Mesendoderm (in vitro differentiated cells): Measurements from ENCODE around the gene PGA4.

Experiments used
- DNase-seq: peaks from one replicate; pipeline ENCODE4 v3.0.0; 2013
- H2AK5ac ChIP-seq: 2 replicates; pipeline ENCODE4 v1.6.1; 2013; ENCODE audit warnings: low read length, inconsistent platforms
- H2BK120ac ChIP-seq: 2 replicates; pipeline ENCODE4 v1.6.1; 2013; ENCODE audit warnings: low read depth, mild to moderate bottlenecking, low read length, moderate library complexity, mixed read lengths
- H2BK15ac ChIP-seq: replicated peaks from 2 replicates; pipeline ENCODE4 v1.6.1; 2013; ENCODE audit warnings: low read depth, mild to moderate bottlenecking, moderate library complexity
- H2BK5ac ChIP-seq: 2 replicates; pipeline ENCODE4 v1.6.1; 2013; ENCODE audit warnings: low read length, inconsistent platforms
- H3K18ac ChIP-seq: 2 replicates; pipeline ENCODE4 v1.6.1; 2013; ENCODE audit warnings: mild to moderate bottlenecking, low read length, mixed read lengths
- H3K23ac ChIP-seq: one replicate; pipeline ENCODE4 v1.6.1; 2013; ENCODE audit warnings: low read length
- H3K27ac ChIP-seq: 2 replicates; pipeline ENCODE4 v1.5.1; 2013; ENCODE audit warnings: low read depth, mild to moderate bottlenecking, inconsistent platforms, low read length, moderate library complexity
- H3K27me3 ChIP-seq: 2 replicates; pipeline ENCODE4 v1.6.1; 2013; ENCODE audit warnings: low read length, control low read depth, mild to moderate bottlenecking, inconsistent platforms; ENCODE audit not compliant: insufficient read depth, poor library complexity
- H3K36me3 ChIP-seq: 2 replicates; pipeline ENCODE4 v1.6.1; 2013; ENCODE audit warnings: low read length, inconsistent platforms; ENCODE audit not compliant: control insufficient read depth, insufficient read depth
- H3K4ac ChIP-seq: one replicate; pipeline ENCODE4 v1.6.1; 2013; ENCODE audit warnings: low read depth, mild to moderate bottlenecking, low read length, moderate library complexity
- H3K4me1 ChIP-seq: 2 replicates; pipeline ENCODE4 v1.6.1; 2013; ENCODE audit warnings: low read depth, low read length, inconsistent platforms; ENCODE audit not compliant: control insufficient read depth
- H3K4me2 ChIP-seq: 2 replicates; pipeline ENCODE4 v1.6.1; 2013; ENCODE audit warnings: low read length
- H3K4me3 ChIP-seq: 2 replicates; pipeline ENCODE4 v1.5.1; 2013; ENCODE audit warnings: mild to moderate bottlenecking, low read length
- H3K56ac ChIP-seq: one replicate; pipeline ENCODE4 v1.6.1; 2013; ENCODE audit warnings: low read length
- H3K79me1 ChIP-seq: 2 replicates; pipeline ENCODE4 v1.6.1; 2013; ENCODE audit warnings: low read length, inconsistent platforms
- H3K79me2 ChIP-seq: 2 replicates; pipeline ENCODE4 v1.6.1; 2013; ENCODE audit warnings: mild to moderate bottlenecking, low read length; ENCODE audit not compliant: control insufficient read depth, insufficient read depth
- H3K9ac ChIP-seq: 2 replicates; pipeline ENCODE4 v1.6.1; 2013; ENCODE audit warnings: low read length, inconsistent platforms
- H4K5ac ChIP-seq: one replicate; pipeline ENCODE4 v1.6.1; 2013; ENCODE audit warnings: low read length
- H4K8ac ChIP-seq: one replicate; pipeline ENCODE4 v1.6.1; 2013; ENCODE audit warnings: low read depth, mild to moderate bottlenecking, control low read depth, low read length, moderate library complexity
- WGBS: extraction: QIAGEN DNeasy Blood & Tissue Kit; methylation state at CpG from one replicate; pipeline ENCODE4 v1.1.7; 2013; ENCODE audit warnings: low lambda C conversion rate, missing lambda C conversion rate; ENCODE audit not compliant: insufficient coverage; ENCODE audit errors: extremely low coverage; 5-methylcytosine and 5-hydroxymethylcytosine counted together

PGA4 gene

DNA sequence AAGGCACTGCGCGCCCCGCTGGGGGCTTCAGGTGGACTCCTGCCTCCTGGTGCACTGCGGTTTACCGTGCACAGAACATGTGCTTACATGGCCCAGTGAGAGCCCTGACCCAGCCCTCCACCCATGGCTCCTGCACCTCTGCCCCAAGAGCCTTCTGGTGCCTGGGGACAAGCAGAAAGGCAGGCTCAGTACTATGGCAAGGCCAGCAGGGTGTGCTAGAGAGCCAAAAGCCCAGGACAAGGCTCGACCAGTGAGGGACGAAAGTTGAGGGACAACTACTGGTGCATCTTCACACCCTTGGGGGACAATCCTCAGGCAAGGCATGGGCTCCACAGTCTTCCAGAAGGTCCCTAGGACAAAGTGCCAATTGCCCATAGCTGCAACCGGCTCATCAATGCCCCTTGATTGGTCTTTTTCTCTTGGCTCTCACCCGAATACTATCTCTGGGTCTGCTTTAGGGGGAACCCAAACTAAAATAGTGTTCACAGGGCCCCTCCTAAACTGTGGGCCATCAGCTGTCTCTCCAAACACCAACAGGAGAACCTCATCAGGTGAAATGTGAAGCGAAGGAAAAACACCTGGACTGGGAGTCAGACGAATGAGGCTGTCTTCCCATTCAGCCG is 32.4 kb downstream of the PGA4 start:
- Histone ChIP-seq H3K56ac (no peak overlapping the region), H3K4me2 (no peak overlapping the region), H4K8ac (no peak overlapping the region), H2BK120ac (no peak overlapping the region), H3K4me3 (no peak overlapping the region), H4K5ac (no peak overlapping the region), H3K27me3 (no peaks in the 10 kb centered on the region), H2AK5ac (no peak overlapping the region), H2BK5ac (no peak overlapping the region), H3K9ac (no peak overlapping the region), H2BK15ac (no peak overlapping the region), H3K27ac (no peak overlapping the region), H3K4me1 (no peaks in the 10 kb centered on the region), H3K23ac (no peak overlapping the region), H3K36me3 (no peaks in the 10 kb centered on the region), H3K79me1 (no peaks in the 10 kb centered on the region), H3K18ac (no peak overlapping the region), H3K79me2 (no peaks in the 10 kb centered on the region), H3K4ac (no peak overlapping the region)
- no CpG with 5 or more reads among the region's 12 CpGs for WGBS
- peak; percentile 78 for DNase-seq

DNA sequence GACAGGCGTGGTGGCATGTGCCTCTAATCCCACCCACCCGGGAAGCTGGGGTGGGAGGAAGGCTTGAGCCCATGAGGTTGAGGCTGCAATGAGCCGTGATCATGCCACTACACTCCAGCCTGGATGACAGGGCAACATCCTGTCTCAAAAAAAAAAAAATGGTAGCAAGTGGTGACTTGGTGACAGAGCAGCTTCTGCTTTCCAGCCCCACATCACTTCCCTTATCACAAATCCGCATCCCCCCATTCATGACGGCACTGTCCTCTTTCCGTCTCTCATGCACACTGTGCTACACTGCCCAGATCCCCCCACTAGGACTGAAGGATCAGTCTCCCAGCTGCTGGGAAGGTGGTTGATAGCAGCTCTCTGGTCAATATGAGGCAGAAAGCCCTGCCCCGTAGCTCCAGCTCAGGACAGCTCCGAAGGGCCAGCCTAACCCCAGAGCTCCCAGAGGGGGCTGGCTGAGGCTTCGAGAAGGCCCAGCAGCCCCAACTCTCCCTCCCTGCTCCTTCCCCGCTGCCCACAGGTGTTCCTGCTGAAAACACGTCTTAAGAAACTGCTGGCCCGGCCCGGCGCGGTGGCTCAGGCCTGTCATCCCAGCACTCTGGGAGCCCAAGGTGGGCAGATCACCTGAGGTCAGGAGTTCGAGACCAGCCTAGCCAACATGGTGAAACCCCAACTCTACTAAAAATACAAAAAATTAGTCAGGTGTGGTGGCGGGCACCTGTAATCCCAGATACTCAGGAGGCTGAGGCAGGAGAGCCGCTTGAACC is 34.7 kb downstream of the PGA4 start:
- no peak overlapping the region for H3K9ac ChIP-seq
- no CpG with 5 or more reads among the region's 18 CpGs for WGBS
- H4K5ac ChIP-seq: no peak overlapping the region
- no peak overlapping the region for H2AK5ac ChIP-seq
- H3K79me2 ChIP-seq: no peaks in the 10 kb centered on the region
- H3K18ac ChIP-seq: no peak overlapping the region
- no peak overlapping the region for H3K27ac ChIP-seq
- no peak overlapping the region for H3K56ac ChIP-seq
- H3K4ac ChIP-seq: no peak overlapping the region
- H3K23ac ChIP-seq: no peak overlapping the region
- no peaks in the 10 kb centered on the region for H3K79me1 ChIP-seq
- no peak overlapping the region for H2BK15ac ChIP-seq
- no peak overlapping the region for H2BK5ac ChIP-seq
- no peak overlapping the region for H2BK120ac ChIP-seq
- no peaks in the 10 kb centered on the region for H3K4me1 ChIP-seq
- no peak overlapping the region for H3K4me2 ChIP-seq
- H3K4me3 ChIP-seq: no peak overlapping the region
- DNase-seq: no peak
- no peaks in the 10 kb centered on the region for H3K27me3 ChIP-seq
- no peaks in the 10 kb centered on the region for H3K36me3 ChIP-seq
- H4K8ac ChIP-seq: no peak overlapping the region

DNA sequence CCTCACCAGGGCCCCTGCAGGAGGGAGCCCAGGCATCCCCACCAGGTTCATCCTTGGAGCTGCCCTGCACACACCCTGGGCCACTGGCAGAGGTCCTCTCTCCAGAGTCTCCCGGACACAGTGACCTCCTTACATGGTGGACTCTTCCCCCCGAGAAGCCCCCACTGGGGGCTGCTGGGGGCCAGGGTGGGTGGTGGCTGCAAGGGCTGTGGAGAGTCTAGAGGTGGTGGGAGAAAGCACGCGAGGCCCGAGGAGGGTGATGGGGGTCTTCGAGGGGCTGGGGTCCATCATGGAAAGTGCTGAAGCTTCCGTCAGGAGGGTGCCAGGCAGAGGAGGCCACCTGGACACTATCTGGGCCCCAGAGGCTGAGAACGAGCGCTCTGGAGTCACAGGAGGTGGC is 36.4 kb downstream of the PGA4 start:
- no peak overlapping the region for H3K56ac ChIP-seq

DNA sequence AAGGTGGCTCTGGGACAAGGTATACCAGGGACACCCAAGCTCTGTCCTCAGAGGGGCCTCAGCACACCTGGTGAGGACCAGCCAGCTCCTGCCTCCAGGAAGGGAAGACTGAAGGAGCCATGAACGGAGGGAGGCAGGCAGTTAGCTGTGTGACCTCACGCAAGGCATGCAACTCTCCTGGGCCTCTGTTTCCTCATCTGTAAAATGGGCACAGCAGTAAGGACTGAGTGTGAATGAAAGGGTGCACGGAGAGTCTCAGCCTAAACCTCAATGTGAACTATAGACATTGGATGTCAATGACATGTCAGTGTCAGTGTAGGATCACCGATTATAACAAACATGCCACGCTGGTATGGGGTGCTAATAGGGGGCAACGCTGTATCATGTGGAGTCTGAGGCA is 37.2 kb downstream of the PGA4 start:
- Histone ChIP-seq H2BK5ac (no peak overlapping the region), H3K27me3 (no peaks in the 10 kb centered on the region), H2BK15ac (no peak overlapping the region), H3K23ac (no peak overlapping the region), H3K18ac (no peak overlapping the region), H3K4me3 (no peak overlapping the region), H3K36me3 (no peaks in the 10 kb centered on the region), H4K5ac (no peak overlapping the region), H3K79me2 (no peaks in the 10 kb centered on the region), H3K4me2 (no peak overlapping the region), H3K9ac (no peak overlapping the region), H3K4me1 (no peaks in the 10 kb centered on the region), H2BK120ac (no peak overlapping the region), H2AK5ac (no peak overlapping the region), H4K8ac (no peak overlapping the region), H3K56ac (no peak overlapping the region), H3K27ac (no peak overlapping the region), H3K79me1 (no peaks in the 10 kb centered on the region), H3K4ac (no peak overlapping the region)
- DNase-seq: no peak
- WGBS: no CpG with 5 or more reads among the region's 6 CpGs

More for the DNA sequence above, 36.4 kb downstream of the PGA4 start:
- no peaks in the 10 kb centered on the region for H3K79me1 ChIP-seq
- no peak overlapping the region for H3K4me2 ChIP-seq
- H2BK15ac ChIP-seq: no peak overlapping the region
- no peak overlapping the region for H2BK120ac ChIP-seq
- no peaks in the 10 kb centered on the region for H3K27me3 ChIP-seq
- no peaks in the 10 kb centered on the region for H3K36me3 ChIP-seq
- no peaks in the 10 kb centered on the region for H3K79me2 ChIP-seq
- H2BK5ac ChIP-seq: no peak overlapping the region
- H2AK5ac ChIP-seq: no peak overlapping the region
- H3K4ac ChIP-seq: no peak overlapping the region
- H3K23ac ChIP-seq: no peak overlapping the region
- H3K27ac ChIP-seq: no peak overlapping the region
- no CpG with 5 or more reads among the region's 9 CpGs for WGBS
- H3K18ac ChIP-seq: no peak overlapping the region
- H3K9ac ChIP-seq: no peak overlapping the region
- no peak overlapping the region for H4K5ac ChIP-seq
- no peak overlapping the region for H4K8ac ChIP-seq
- DNase-seq: no peak
- H3K4me3 ChIP-seq: no peak overlapping the region
- no peaks in the 10 kb centered on the region for H3K4me1 ChIP-seq

DNA sequence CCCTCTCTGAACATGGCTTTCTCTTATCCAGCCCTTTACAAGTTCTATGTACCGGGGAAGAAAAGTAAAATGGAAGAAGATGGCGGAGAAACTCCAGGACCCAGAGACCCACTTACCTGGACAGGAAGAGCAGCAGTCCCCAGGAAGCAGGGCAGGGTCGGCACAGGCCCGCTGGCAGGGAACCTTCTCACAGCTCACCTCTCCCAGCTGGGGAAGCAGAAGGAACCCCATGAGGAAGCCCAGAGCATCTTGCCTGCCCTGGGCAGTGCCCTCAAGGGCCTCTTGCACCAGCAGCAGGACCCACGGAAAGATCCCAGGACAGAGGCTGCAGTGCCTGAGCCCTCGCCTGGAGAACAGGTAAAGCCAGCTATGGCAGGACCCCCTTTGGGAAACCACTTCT is 42.2 kb downstream of the PGA4 start:
- Histone ChIP-seq H3K18ac (no peak overlapping the region), H3K27ac (no peak overlapping the region), H3K23ac (no peak overlapping the region), H4K8ac (no peak overlapping the region), H3K27me3 (no peaks in the 10 kb centered on the region), H3K4ac (no peak overlapping the region), H3K9ac (no peak overlapping the region), H2BK120ac (no peak overlapping the region), H3K4me1 (no peaks in the 10 kb centered on the region), H2BK15ac (no peak overlapping the region), H3K79me2 (no peaks in the 10 kb centered on the region), H2AK5ac (no peak overlapping the region), H3K56ac (no peak overlapping the region), H2BK5ac (no peak overlapping the region), H3K36me3 (no peaks in the 10 kb centered on the region), H4K5ac (no peak overlapping the region), H3K79me1 (no peaks in the 10 kb centered on the region), H3K4me2 (no peak overlapping the region), H3K4me3 (no peak overlapping the region)
- DNase-seq: no peak
- WGBS: no CpG with 5 or more reads among the region's 6 CpGs
